HG03095 (cell line): Measurements from ENCODE around the gene CDH4.

Source experiments
- ATAC-seq: cut with Tn5 transposase; IDR thresholded peaks from one replicate; pipeline ENCODE4 v1.9.1; 2021; ENCODE audit warnings: moderate library complexity; ENCODE audit not compliant: unreplicated experiment

Gene CDH4

GRCh38 chr20:61480158-61480825 is 228.2 kb downstream of the CDH4 start:
- no peak for ATAC-seq

- no peak for ATAC-seq
Measured at GRCh38 chr20:61482056-61482887, 230.2 kb downstream of the CDH4 start.

- ATAC-seq = no peak
Measured at GRCh38 chr20:61482901-61483300, 230.8 kb downstream of the CDH4 start.

- no peak for ATAC-seq
Measured at GRCh38 chr20:61483336-61484067, 231.4 kb downstream of the CDH4 start.

GRCh38 chr20:61486198-61486597 is 234.1 kb downstream of the CDH4 start:
- ATAC-seq = no peak

GRCh38 chr20:61487346-61487996 is 235.4 kb downstream of the CDH4 start:
- ATAC-seq = no peak

- ATAC-seq = no peak
Measured at GRCh38 chr20:61487997-61488371, 235.9 kb downstream of the CDH4 start.

- ATAC-seq = no peak
Measured at GRCh38 chr20:61490721-61491120, 238.7 kb downstream of the CDH4 start.

GRCh38 chr20:61492065-61492464 is 240.0 kb downstream of the CDH4 start:
- no peak for ATAC-seq

GRCh38 chr20:61493798-61494305 is 241.8 kb downstream of the CDH4 start:
- ATAC-seq = no peak

GRCh38 chr20:61494763-61495575 is 242.9 kb downstream of the CDH4 start:
- ATAC-seq = no peak

GRCh38 chr20:61497029-61497627 is 245.1 kb downstream of the CDH4 start:
- ATAC-seq = no peak

GRCh38 chr20:61499859-61500554 is 247.9 kb downstream of the CDH4 start:
- ATAC-seq = no peak

GRCh38 chr20:61500791-61501321 is 248.8 kb downstream of the CDH4 start:
- no peak for ATAC-seq

GRCh38 chr20:61502433-61502832 is 250.4 kb downstream of the CDH4 start:
- ATAC-seq = no peak

- no peak for ATAC-seq
Measured at GRCh38 chr20:61503106-61503505, 251.0 kb downstream of the CDH4 start.

GRCh38 chr20:61505508-61505907 is 253.4 kb downstream of the CDH4 start:
- ATAC-seq = no peak

- ATAC-seq = no peak
Measured at GRCh38 chr20:61507778-61508177, 255.7 kb downstream of the CDH4 start.
